BLaER1 (cell line): ENCODE data around the gene CCDC157.

ENCODE experiments used
- H3K27ac ChIP-seq: shearing (Covaris generic); formaldehyde crosslinking; 2 replicates; pipeline ENCODE4 v1.8.1; 2022
- H3K27me3 ChIP-seq: shearing (Covaris generic); formaldehyde crosslinking; 2 replicates; pipeline ENCODE4 v1.8.1; 2022
- H3K36me3 ChIP-seq: shearing (Covaris generic); formaldehyde crosslinking; 2 replicates; pipeline ENCODE4 v1.8.1; 2022
- H3K4me1 ChIP-seq: shearing (Covaris generic); formaldehyde crosslinking; 2 replicates; pipeline ENCODE4 v1.8.1; 2022
- H3K4me2 ChIP-seq: shearing (Covaris generic); formaldehyde crosslinking; 2 replicates; pipeline ENCODE4 v1.8.1; 2022
- H3K4me3 ChIP-seq: shearing (Covaris generic); formaldehyde crosslinking; 2 replicates; pipeline ENCODE4 v1.8.1; 2022
- H3K9ac ChIP-seq: shearing (Covaris generic); formaldehyde crosslinking; 2 replicates; pipeline ENCODE4 v1.8.1; 2022
- H3K9me3 ChIP-seq: shearing (Covaris generic); formaldehyde crosslinking; 2 replicates; pipeline ENCODE4 v1.8.1; 2022
- H4K20me1 ChIP-seq: shearing (Covaris generic); formaldehyde crosslinking; 2 replicates; pipeline ENCODE4 v1.8.1; 2022
- Cebpa-rat ChIP-seq: shearing (Covaris generic); IDR thresholded peaks from 2 replicates; pipeline ENCODE4 v1.8.1; 2022

The CCDC157 gene

GRCh38 chr22:30348809-30349208 lies 8.0 kb upstream of the CCDC157 start:
- Histone ChIP-seq H3K27me3 (no peaks in the 10 kb centered on the region), H4K20me1 (peaks cover 96% of the 10 kb centered on the region), H3K36me3 (peaks cover 98% of the 10 kb centered on the region), H3K4me3 (no peak overlapping the region), H3K27ac (no peak overlapping the region), H3K4me1 (peaks cover 4% of the 10 kb centered on the region; the same call in 1 of the 2 replicates), H3K9ac (no peak overlapping the region), H3K4me2 (no peak overlapping the region), H3K9me3 (no peaks in the 10 kb centered on the region)
- TF ChIP-seq Cebpa-rat: no peak

GRCh38 chr22:30351226-30351625 lies 5.6 kb upstream of the CCDC157 start:
- peaks cover 83% of the 10 kb centered on the region for H3K36me3 ChIP-seq
- H3K9ac ChIP-seq: no peak overlapping the region
- no peak overlapping the region for H3K4me2 ChIP-seq
- H3K9me3 ChIP-seq: no peaks in the 10 kb centered on the region
- H3K27ac ChIP-seq: no peak overlapping the region
- no peaks in the 10 kb centered on the region for H3K27me3 ChIP-seq
- H4K20me1 ChIP-seq: peaks cover 99% of the 10 kb centered on the region
- peaks cover 26% of the 10 kb centered on the region for H3K4me1 ChIP-seq
- TF ChIP-seq Cebpa-rat: no peak
- no peak overlapping the region for H3K4me3 ChIP-seq

GRCh38 chr22:30354644-30355043 lies 2.2 kb upstream of the CCDC157 start:
- H3K27ac ChIP-seq: no peak overlapping the region

GRCh38 chr22:30357236-30357570 lies 396 bp downstream of the CCDC157 start:
- H4K20me1 ChIP-seq: peaks cover 41% of the 10 kb centered on the region
- H3K4me1 ChIP-seq: peaks cover 45% of the 10 kb centered on the region
- H3K9me3 ChIP-seq: no peaks in the 10 kb centered on the region
- TF ChIP-seq Cebpa-rat: no peak
- peak overlapping the region; percentile 100 for H3K4me3 ChIP-seq
- peaks cover 23% of the 10 kb centered on the region for H3K36me3 ChIP-seq
- peaks cover 7% of the 10 kb centered on the region; the same call in 1 of the 2 replicates for H3K27me3 ChIP-seq
- H3K9ac ChIP-seq: peak overlapping the region; percentile 96
- 0 out of 2 replicates have a peak overlapping the region, but pooled peaks have one; percentile 93 for H3K27ac ChIP-seq
- H3K4me2 ChIP-seq: peak overlapping the region; percentile 92

More at GRCh38 chr22:30354644-30355043, 2.2 kb upstream of the CCDC157 start:
- H3K4me1 ChIP-seq: peaks cover 39% of the 10 kb centered on the region
- TF ChIP-seq Cebpa-rat: no peak
- H3K4me2 ChIP-seq: peak overlapping the region; percentile 92
- no peak overlapping the region; the same call in 1 of the 2 replicates for H3K9ac ChIP-seq
- H3K36me3 ChIP-seq: peaks cover 49% of the 10 kb centered on the region
- peaks cover 67% of the 10 kb centered on the region for H4K20me1 ChIP-seq
- no peak overlapping the region for H3K4me3 ChIP-seq
- H3K9me3 ChIP-seq: no peaks in the 10 kb centered on the region
- peaks cover 7% of the 10 kb centered on the region; the same call in 1 of the 2 replicates for H3K27me3 ChIP-seq

- H3K27me3 ChIP-seq: peaks cover 7% of the 10 kb centered on the region; the same call in 1 of the 2 replicates
- H4K20me1 ChIP-seq: peaks cover 36% of the 10 kb centered on the region
- TF ChIP-seq Cebpa-rat: no peak
- H3K9ac ChIP-seq: peak overlapping the region; percentile 96; the same call in 1 of the 2 replicates
- H3K27ac ChIP-seq: no peak overlapping the region
- H3K36me3 ChIP-seq: peaks cover 18% of the 10 kb centered on the region
- H3K9me3 ChIP-seq: no peaks in the 10 kb centered on the region
- peaks cover 50% of the 10 kb centered on the region for H3K4me1 ChIP-seq
- peak overlapping the region; percentile 92 for H3K4me2 ChIP-seq
- H3K4me3 ChIP-seq: peak overlapping the region; percentile 100
These were observed 926 bp downstream of the CCDC157 start for GRCh38 chr22:30357650-30358215.

GRCh38 chr22:30358541-30358940 lies 1.7 kb downstream of the CCDC157 start:
- Histone ChIP-seq H3K27ac (no peak overlapping the region), H3K4me1 (peaks cover 55% of the 10 kb centered on the region), H3K4me3 (no peak overlapping the region), H3K36me3 (peaks cover 12% of the 10 kb centered on the region), H4K20me1 (peaks cover 29% of the 10 kb centered on the region), H3K9me3 (no peaks in the 10 kb centered on the region), H3K9ac (no peak overlapping the region), H3K27me3 (peaks cover 7% of the 10 kb centered on the region; the same call in 1 of the 2 replicates), H3K4me2 (no peak overlapping the region)
- TF ChIP-seq Cebpa-rat: no peak

GRCh38 chr22:30361916-30362650 lies 5.3 kb downstream of the CCDC157 start:
- no peaks in the 10 kb centered on the region for H4K20me1 ChIP-seq
- H3K9me3 ChIP-seq: no peaks in the 10 kb centered on the region
- peak overlapping the region; percentile 52 for H3K4me2 ChIP-seq
- H3K27me3 ChIP-seq: peaks cover 7% of the 10 kb centered on the region; the same call in 1 of the 2 replicates
- H3K4me3 ChIP-seq: no peak overlapping the region
- H3K36me3 ChIP-seq: peaks cover 7% of the 10 kb centered on the region; the same call in 1 of the 2 replicates
- peaks cover 49% of the 10 kb centered on the region for H3K4me1 ChIP-seq
- no peak for TF ChIP-seq Cebpa-rat
- H3K27ac ChIP-seq: peak overlapping the region; percentile 4; the same call in 1 of the 2 replicates
- H3K9ac ChIP-seq: no peak overlapping the region; the same call in 1 of the 2 replicates

GRCh38 chr22:30362651-30363281 lies 6.0 kb downstream of the CCDC157 start:
- 0 out of 2 replicates have a peak overlapping the region, but pooled peaks have one; percentile 25 for H3K9ac ChIP-seq

GRCh38 chr22:30365891-30366290 lies 9.1 kb downstream of the CCDC157 start:
- no peaks in the 10 kb centered on the region for H3K9me3 ChIP-seq
- H3K36me3 ChIP-seq: peaks cover 7% of the 10 kb centered on the region; the same call in 1 of the 2 replicates
- H3K4me2 ChIP-seq: peak overlapping the region; percentile 68
- peak overlapping the region; percentile 75 for H3K27ac ChIP-seq
- no peaks in the 10 kb centered on the region for H3K27me3 ChIP-seq
- no peaks in the 10 kb centered on the region for H4K20me1 ChIP-seq
- no peak overlapping the region for H3K4me3 ChIP-seq
- H3K4me1 ChIP-seq: peaks cover 67% of the 10 kb centered on the region
- H3K9ac ChIP-seq: no peak overlapping the region
- TF ChIP-seq Cebpa-rat: no peak

More at GRCh38 chr22:30362651-30363281, 6.0 kb downstream of the CCDC157 start:
- TF ChIP-seq Cebpa-rat: no peak
- H3K4me3 ChIP-seq: no peak overlapping the region
- H3K4me2 ChIP-seq: peak overlapping the region; percentile 52
- no peaks in the 10 kb centered on the region for H3K9me3 ChIP-seq
- H3K27me3 ChIP-seq: peaks cover 5% of the 10 kb centered on the region; the same call in 1 of the 2 replicates
- peak overlapping the region; percentile 4 for H3K27ac ChIP-seq
- peaks cover 42% of the 10 kb centered on the region for H3K4me1 ChIP-seq
- H3K36me3 ChIP-seq: peaks cover 7% of the 10 kb centered on the region; the same call in 1 of the 2 replicates
- H4K20me1 ChIP-seq: no peaks in the 10 kb centered on the region
